ENCODE results near the gene EFCAB3.
"Not testable (repeated sequence)": the region's sequence is repeated elsewhere in the genome, so short reads cannot be mapped to it uniquely, and the experiment has no call there.

DNA sequence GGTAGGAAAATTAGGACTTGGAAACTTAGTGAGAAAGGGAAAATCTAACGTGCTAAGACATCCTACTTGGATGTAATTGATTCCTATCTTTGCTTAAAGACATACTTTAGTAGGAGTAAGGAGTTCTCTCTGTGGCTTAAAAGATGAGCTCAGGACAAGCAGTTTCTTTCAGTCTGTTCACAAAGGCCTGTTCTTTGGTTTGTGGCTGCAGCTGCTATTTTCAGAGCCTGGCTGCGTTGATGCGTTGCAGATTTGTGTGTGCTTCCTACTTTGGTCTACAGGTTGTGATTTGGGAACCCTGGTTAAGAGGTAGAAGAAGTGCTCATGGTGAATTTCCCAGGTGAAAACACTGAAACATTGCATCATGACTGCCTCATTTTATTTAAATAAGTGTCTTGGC is 73.8 kb downstream of the EFCAB3 start:
- not testable (repeated sequence) for TF ChIP-seq ZFP3 (CRISPR knock-in tag; IDR thresholded peaks at IDR 0.05); RARB (CRISPR knock-in tag; IDR thresholded peaks at IDR 0.05); TOX (CRISPR knock-in tag; IDR thresholded peaks at IDR 0.05; ENCODE audit: borderline replicate concordance); OSR1 (CRISPR knock-in tag; IDR thresholded peaks at IDR 0.05); ZFP30 (CRISPR knock-in tag; IDR thresholded peaks at IDR 0.05); ARNTL (CRISPR knock-in tag; IDR thresholded peaks at IDR 0.05; ENCODE audit: borderline replicate concordance, low read depth); ZNF565 (CRISPR knock-in tag; conservative IDR thresholded peaks at IDR 0.05; ENCODE audit: low read depth); CSDC2 (CRISPR knock-in tag; IDR thresholded peaks at IDR 0.05); BACH2 (CRISPR knock-in tag; IDR thresholded peaks at IDR 0.05; ENCODE audit: borderline replicate concordance); ZNF70 (CRISPR knock-in tag; IDR thresholded peaks at IDR 0.05)
- TF ChIP-seq, protein P1, sequence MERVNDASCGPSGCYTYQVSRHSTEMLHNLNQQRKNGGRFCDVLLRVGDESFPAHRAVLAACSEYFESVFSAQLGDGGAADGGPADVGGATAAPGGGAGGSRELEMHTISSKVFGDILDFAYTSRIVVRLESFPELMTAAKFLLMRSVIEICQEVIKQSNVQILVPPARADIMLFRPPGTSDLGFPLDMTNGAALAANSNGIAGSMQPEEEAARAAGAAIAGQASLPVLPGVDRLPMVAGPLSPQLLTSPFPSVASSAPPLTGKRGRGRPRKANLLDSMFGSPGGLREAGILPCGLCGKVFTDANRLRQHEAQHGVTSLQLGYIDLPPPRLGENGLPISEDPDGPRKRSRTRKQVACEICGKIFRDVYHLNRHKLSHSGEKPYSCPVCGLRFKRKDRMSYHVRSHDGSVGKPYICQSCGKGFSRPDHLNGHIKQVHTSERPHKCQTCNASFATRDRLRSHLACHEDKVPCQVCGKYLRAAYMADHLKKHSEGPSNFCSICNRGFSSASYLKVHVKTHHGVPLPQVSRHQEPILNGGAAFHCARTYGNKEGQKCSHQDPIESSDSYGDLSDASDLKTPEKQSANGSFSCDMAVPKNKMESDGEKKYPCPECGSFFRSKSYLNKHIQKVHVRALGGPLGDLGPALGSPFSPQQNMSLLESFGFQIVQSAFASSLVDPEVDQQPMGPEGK (CRISPR knock-in tag; IDR thresholded peaks at IDR 0.05; ENCODE audit: borderline replicate concordance): not testable (repeated sequence)
- TF ChIP-seq, protein P2, sequence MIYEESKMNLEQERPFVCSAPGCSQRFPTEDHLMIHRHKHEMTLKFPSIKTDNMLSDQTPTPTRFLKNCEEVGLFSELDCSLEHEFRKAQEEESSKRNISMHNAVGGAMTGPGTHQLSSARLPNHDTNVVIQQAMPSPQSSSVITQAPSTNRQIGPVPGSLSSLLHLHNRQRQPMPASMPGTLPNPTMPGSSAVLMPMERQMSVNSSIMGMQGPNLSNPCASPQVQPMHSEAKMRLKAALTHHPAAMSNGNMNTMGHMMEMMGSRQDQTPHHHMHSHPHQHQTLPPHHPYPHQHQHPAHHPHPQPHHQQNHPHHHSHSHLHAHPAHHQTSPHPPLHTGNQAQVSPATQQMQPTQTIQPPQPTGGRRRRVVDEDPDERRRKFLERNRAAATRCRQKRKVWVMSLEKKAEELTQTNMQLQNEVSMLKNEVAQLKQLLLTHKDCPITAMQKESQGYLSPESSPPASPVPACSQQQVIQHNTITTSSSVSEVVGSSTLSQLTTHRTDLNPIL (CRISPR knock-in tag; IDR thresholded peaks at IDR 0.05; ENCODE audit: low read depth): not testable (repeated sequence)
- TF ChIP-seq, protein P3, sequence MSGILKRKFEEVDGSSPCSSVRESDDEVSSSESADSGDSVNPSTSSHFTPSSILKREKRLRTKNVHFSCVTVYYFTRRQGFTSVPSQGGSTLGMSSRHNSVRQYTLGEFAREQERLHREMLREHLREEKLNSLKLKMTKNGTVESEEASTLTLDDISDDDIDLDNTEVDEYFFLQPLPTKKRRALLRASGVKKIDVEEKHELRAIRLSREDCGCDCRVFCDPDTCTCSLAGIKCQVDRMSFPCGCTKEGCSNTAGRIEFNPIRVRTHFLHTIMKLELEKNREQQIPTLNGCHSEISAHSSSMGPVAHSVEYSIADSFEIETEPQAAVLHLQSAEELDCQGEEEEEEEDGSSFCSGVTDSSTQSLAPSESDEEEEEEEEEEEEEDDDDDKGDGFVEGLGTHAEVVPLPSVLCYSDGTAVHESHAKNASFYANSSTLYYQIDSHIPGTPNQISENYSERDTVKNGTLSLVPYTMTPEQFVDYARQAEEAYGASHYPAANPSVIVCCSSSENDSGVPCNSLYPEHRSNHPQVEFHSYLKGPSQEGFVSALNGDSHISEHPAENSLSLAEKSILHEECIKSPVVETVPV (CRISPR knock-in tag; IDR thresholded peaks at IDR 0.05): not testable (repeated sequence)
